Right lobe of liver (tissue), 6 donors: Measurements from ENCODE around the gene CYP21A2. TPM values are rescaled to one million over a fixed set of nuclear protein-coding genes. Genes with fewer than 3 reads are reported as not detected.
"Not testable (repeated sequence)": the region's sequence is repeated elsewhere in the genome, so short reads cannot be mapped to it uniquely, and the experiment has no call there.

Experiments used
- ATAC-seq, 4 donors: fragments of 200-7000 bp; cut with Tn5 transposase; one replicate each; pipeline ENCODE4 v1.9.1; 2020; ENCODE audit warnings: mild to moderate bottlenecking in 4 of 4, moderate library complexity in 4 of 4
- DNase-seq, 3 donors: peaks; one replicate each; pipeline ENCODE4 v3.0.0-alpha.2; 2020
- H3K27ac ChIP-seq, 3 donors: fragments of 200-600 bp; one replicate each; pipeline ENCODE4 v1.8.0; 2022
- H3K27me3 ChIP-seq, 2 donors: fragments of 200-600 bp; one replicate each; pipeline ENCODE4 v1.8.0; 2022
- H3K36me3 ChIP-seq, 4 donors: fragments of 200-600 bp; sonication (generic) in 1 of 4; one replicate each; pipeline versions ENCODE4 v1.5.1 to v1.8.0; 2017 to 2022; ENCODE audit warnings: control low read depth in 1 of 4
- H3K4me1 ChIP-seq, 4 donors: fragments of 200-600 bp; sonication (generic) in 1 of 4; one replicate each; pipeline versions ENCODE4 v1.5.1 to v1.8.0; 2017 to 2022; ENCODE audit warnings: control low read depth in 1 of 4
- H3K4me3 ChIP-seq, 3 donors: fragments of 200-600 bp; one replicate each; pipeline ENCODE4 v1.8.0; 2022
- H3K9me3 ChIP-seq, 4 donors: fragments of 200-600 bp; sonication (generic) in 1 of 4; one replicate each; pipeline versions ENCODE4 v1.5.1 to v1.8.0; 2017 to 2022; ENCODE audit warnings: control low read depth in 1 of 4
- POLR2A ChIP-seq: fragments of 450-650 bp; IDR thresholded peaks from one replicate; pipeline ENCODE4 v1.6.1; 2017; ENCODE audit warnings: antibody characterized with exemption, mild to moderate bottlenecking
- WGBS: methylation state at CpG from one replicate; pipeline ENCODE4 v1.1.6; 2018; ENCODE audit warnings: low coverage, low lambda C conversion rate; ENCODE audit not compliant: insufficient coverage; ENCODE audit errors: missing lambda C conversion rate; 5-methylcytosine and 5-hydroxymethylcytosine counted together
- intact Hi-C, 2 donors: fragments of 100-400 bp; cut with DNase I; formaldehyde crosslinking; loops; one replicate each; pipeline versions ENCODE4 v1.11.2 to v1.14.1; 2022
- total RNA-seq, 6 experiments: library from RNA; depleted of rRNA in 2 of 6; stranded (reverse); fragments of >200 nt in 2 of 6; fragmentation: NEBNext Ultra II Directional in 3 of 6; extraction: Animal tissue kit (Norgen Biotek cat#: 25700) in 3 of 6; gene quantifications; one replicate each; pipeline versions ENCODE4 v1.1.0 to v1.2.4, GENCODE V29; 2016 to 2023
- TF ChIP-seq, protein P1 (sequence below), 4 donors: fragments of 200-600 bp in 3 of 4; fragments of 450-650 bp in 1 of 4; IDR thresholded peaks; one replicate each; pipeline versions ENCODE4 v1.5.1 to v1.8.0; 2016 to 2022; ENCODE audit warnings: antibody characterized with exemption in 4 of 4, mild to moderate bottlenecking in 2 of 4
- donor health status: DM: no; HTN: yes; CAD: no.
- donor health status: DM: no; HTN: no; CAD: no.
- donor health status: DM: no; HTN: no; CAD: no.
- donor health status: DM: no; HTN: yes; CAD: no.
- donor health status: DM: no; HTN: yes; CAD: no.

Gene CYP21A2
- total RNA-seq, 6 experiments from 2014 or later, result 5.7 to 60.7 (median 14.0) TPM

DNA sequence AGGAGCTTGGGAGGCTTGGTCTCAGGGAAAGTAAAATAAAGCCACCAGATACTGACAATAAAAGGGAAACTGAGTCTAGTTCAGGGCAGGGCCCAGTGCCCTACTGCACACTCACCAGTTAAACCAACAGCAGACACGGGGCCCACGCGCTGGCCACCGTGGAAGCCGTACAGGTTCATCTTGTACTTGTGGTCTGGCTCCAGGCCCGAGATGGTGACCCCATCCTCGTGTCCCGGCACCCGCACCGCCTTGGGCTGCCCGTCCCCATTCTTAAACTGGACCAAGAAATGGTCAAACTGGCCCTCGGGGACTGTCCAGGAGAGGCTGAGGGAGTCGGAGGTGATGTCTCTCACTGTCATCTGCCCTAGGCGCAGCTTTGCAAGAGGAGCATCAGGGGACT, 26.5 kb downstream of the CYP21A2 start:
- DNase-seq (no peak), ATAC-seq (no peak)
- TF ChIP-seq, protein P1, sequence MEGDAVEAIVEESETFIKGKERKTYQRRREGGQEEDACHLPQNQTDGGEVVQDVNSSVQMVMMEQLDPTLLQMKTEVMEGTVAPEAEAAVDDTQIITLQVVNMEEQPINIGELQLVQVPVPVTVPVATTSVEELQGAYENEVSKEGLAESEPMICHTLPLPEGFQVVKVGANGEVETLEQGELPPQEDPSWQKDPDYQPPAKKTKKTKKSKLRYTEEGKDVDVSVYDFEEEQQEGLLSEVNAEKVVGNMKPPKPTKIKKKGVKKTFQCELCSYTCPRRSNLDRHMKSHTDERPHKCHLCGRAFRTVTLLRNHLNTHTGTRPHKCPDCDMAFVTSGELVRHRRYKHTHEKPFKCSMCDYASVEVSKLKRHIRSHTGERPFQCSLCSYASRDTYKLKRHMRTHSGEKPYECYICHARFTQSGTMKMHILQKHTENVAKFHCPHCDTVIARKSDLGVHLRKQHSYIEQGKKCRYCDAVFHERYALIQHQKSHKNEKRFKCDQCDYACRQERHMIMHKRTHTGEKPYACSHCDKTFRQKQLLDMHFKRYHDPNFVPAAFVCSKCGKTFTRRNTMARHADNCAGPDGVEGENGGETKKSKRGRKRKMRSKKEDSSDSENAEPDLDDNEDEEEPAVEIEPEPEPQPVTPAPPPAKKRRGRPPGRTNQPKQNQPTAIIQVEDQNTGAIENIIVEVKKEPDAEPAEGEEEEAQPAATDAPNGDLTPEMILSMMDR (IDR thresholded peaks at IDR 0.05), result no peak
- TF ChIP-seq POLR2A, result no peak
- H3K4me1 ChIP-seq, result no peaks in the 10 kb centered on the region
- H3K9me3 ChIP-seq, result no peaks in the 10 kb centered on the region
- no peaks in the 10 kb centered on the region for H3K36me3 ChIP-seq
- H3K27ac ChIP-seq, result no peak overlapping the region
- no peaks in the 10 kb centered on the region for H3K27me3 ChIP-seq
- intact Hi-C loops, result no loop called here
- WGBS, result 74% methylated on average over 3 of the region's 14 CpGs
- H3K4me3 ChIP-seq, result no peak overlapping the region

DNA sequence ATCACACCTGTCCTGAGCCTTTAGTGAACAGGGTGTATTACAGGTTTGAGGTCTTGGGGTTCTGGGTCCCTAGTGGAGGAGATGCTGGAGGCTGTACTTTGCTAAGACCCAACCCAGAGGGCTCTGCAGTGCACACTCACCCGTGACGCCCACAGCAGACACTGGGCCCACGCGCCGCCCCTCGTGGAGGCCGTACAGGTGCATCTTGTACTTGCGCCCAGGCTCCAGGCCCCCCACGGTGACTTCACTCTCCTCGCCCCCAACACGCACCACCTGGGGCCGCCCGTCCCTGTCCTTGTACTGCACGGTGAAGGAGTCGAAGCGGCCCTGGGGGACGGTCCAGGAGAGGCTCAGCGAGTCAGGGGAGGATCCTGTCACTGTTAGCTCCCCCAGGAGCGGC, 29.3 kb downstream of the CYP21A2 start:
- H3K27me3 ChIP-seq, intact Hi-C loops, H3K4me3 ChIP-seq, ATAC-seq, H3K9me3 ChIP-seq, H3K4me1 ChIP-seq, DNase-seq, H3K27ac ChIP-seq, H3K36me3 ChIP-seq: not testable (repeated sequence)
- 100% methylated on average over 5 of the region's 19 CpGs for WGBS

DNA sequence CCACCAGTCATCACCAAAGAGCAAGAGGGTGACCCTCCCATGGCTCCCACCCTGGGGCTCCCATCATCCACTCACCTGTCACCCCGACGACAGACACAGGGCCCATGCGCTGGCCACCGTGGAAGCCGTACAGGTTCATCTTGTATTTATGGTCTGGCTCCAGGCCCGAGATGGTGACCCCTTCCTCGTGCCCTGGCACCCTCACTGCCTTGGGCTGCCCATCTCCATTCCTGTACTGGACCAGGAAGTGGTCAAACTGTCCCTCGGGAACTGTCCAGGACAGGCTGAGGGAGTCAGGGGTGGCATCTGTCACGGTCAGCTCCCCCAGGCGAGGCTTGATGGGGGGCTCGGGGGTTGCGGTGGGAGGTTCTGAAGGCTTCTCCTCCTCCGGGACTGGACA, 30.1 kb downstream of the CYP21A2 start:
- H3K4me3 ChIP-seq, H3K27me3 ChIP-seq, intact Hi-C loops, H3K36me3 ChIP-seq, H3K27ac ChIP-seq, DNase-seq, ATAC-seq, H3K4me1 ChIP-seq, H3K9me3 ChIP-seq: not testable (repeated sequence)
- WGBS, result 80% methylated on average over 6 of the region's 13 CpGs

DNA sequence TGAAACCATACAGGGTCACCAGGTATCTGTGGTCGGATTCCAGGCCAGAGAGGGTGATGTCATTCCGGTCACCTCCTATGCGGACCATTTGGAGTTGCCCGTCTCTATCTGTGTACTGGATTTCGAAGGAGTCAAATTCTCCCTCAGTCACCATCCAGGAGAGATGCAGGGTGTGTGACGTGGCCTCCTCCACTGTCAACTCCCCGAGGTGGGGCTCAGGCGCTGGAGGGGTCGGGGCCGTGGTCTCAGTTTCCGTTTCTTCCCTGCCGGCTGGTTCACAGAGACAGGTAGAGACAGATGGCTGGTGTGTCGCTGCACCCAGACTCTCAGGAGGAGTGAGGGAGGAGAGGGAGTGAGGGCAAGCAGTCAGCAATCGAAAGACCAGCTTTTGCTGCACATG, 30.7 kb downstream of the CYP21A2 start:
- Histone ChIP-seq H3K4me1 (no peaks in the 10 kb centered on the region), H3K4me3 (no peak overlapping the region), H3K27ac (no peak overlapping the region), H3K9me3 (no peaks in the 10 kb centered on the region), H3K36me3 (no peaks in the 10 kb centered on the region), H3K27me3 (no peaks in the 10 kb centered on the region)
- no peak for DNase-seq
- TF ChIP-seq, protein P1 (IDR thresholded peaks at IDR 0.05), result no peak
- no peak for TF ChIP-seq POLR2A
- 74% methylated on average over 11 of the region's 14 CpGs for WGBS
- intact Hi-C loops, result no loop called here
- ATAC-seq, result no peak

DNA sequence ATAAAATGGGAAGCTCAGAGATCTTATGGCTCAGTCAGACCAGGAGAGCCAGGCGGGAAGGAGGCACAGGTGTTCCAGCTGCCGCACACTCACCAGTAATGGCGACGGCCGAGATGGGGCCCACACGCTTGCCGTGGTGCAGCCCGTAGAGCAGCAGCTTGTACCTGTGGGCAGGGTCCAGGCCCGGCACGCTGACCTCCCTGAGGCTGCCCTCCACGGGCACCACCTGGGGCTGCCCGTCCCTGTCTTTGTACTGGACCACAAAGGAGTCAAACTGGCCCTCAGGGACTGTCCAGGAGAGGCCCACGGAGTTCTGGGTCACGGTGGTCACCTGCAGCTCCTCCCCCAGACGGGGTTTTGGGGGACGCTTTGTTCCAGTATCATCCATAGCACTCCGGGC, 31.2 kb downstream of the CYP21A2 start:
- no peaks in the 10 kb centered on the region for H3K27me3 ChIP-seq
- no peaks in the 10 kb centered on the region for H3K9me3 ChIP-seq
- no peak for ATAC-seq
- 84% methylated on average over 5 of the region's 17 CpGs for WGBS
- no peaks in the 10 kb centered on the region for H3K4me1 ChIP-seq
- no peak overlapping the region for H3K27ac ChIP-seq
- intact Hi-C loops, result no loop called here
- no peak overlapping the region for H3K4me3 ChIP-seq
- DNase-seq, result no peak
- H3K36me3 ChIP-seq, result no peaks in the 10 kb centered on the region
- TF ChIP-seq POLR2A, result no peak
- TF ChIP-seq, protein P1 (IDR thresholded peaks at IDR 0.05), result no peak

DNA sequence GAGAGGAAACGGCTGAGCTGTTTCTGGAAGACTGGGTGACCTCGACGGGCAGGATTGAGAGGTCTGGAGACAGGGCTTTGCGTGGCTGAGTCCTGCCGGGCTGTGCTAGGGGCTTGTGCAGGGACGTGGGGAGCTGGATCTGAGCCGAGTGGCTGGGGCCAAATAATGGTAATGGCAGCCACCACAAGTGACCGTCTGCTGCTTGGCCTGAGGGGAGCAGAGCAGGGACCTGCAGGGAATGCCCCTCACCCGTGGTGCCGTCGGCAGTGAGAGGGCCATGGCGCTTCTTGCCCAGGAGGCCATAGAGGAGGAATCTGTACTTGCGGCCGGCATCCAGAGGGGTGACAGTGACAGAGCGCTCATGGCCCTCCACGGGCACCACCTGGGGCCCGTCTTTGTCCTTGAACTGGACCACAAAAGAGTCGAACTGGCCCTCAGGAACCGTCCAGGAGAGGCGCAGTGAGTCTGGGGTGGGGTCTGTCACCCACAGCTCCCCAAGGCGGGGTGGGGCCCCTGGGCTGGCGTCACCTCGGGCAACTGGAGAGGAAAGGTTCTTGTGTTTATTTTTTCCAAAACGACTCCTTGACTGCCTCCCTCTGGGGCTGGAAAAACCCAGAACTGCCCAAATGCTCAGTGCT, 31.8 kb downstream of the CYP21A2 start:
- Histone ChIP-seq H3K27me3 (no peaks in the 10 kb centered on the region), H3K9me3 (no peaks in the 10 kb centered on the region), H3K4me3 (no peak overlapping the region), H3K36me3 (no peaks in the 10 kb centered on the region), H3K27ac (no peak overlapping the region), H3K4me1 (no peaks in the 10 kb centered on the region)
- no peak for ATAC-seq
- DNase-seq, result no peak
- intact Hi-C loops, result no loop called here
- TF ChIP-seq POLR2A, result no peak
- TF ChIP-seq, protein P1 (IDR thresholded peaks at IDR 0.05), result no peak
- WGBS, result 38% methylated on average over 3 of the region's 24 CpGs
